SH-SY5Y (cell line): ENCODE data around the gene CCDC117.

Source experiments
- GATA2 ChIP-seq: IDR thresholded peaks from 2 replicates; pipeline ENCODE4 v1.6.1; 2011; ENCODE audit warnings: mild to moderate bottlenecking, low read depth, low read length
- GATA3 ChIP-seq: IDR thresholded peaks from 2 replicates; pipeline ENCODE4 v1.6.1; 2011; ENCODE audit warnings: low read depth, mild to moderate bottlenecking, low read length, moderate library complexity

DNA sequence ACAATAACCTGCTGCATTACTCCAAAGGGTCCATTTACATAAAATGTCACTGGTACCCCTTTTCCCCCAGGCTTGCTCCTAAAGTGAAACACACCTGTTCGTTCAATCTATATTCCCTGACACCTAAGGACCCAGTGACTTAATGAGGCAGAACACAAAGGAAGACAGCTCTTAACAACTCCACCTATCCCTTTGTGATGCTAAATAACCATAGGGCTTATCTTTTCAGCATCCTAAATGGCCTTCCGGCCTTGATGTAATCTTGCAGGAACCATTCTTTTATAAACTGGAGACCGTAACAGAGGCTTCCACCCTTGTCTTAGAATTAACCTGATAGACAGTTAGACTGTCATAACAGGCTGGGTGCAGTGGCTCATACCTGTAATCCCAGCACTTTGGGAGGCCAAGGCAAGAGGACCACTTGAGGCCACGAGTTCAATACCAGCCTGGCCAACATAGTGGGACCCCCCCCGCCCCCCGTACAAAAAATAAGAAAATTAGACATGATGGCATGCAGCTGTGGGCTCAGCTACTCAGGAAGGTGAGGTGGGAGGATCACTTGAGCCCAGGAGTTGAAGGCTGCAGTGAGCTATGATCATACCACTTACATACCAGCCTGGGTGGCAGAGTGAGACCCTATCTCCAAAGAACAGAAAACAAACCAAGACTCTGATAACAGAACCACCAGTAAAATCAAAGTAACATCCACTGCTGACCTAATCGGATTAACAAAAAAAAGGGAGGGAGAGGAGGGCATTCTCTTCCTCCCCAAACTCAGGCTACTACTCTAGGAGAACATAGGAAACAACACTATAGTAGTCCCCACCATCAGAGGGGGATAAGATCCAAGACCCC, 36.0 kb upstream of the CCDC117 start:
- no peak for TF ChIP-seq GATA2
- no peak for TF ChIP-seq GATA3
